HuH-7 (cell line): Measurements from ENCODE around the gene SMC1A.
"Not testable (repeated sequence)": the region's sequence is repeated elsewhere in the genome, so short reads cannot be mapped to it uniquely, and the experiment has no call there.

ENCODE experiments used
- DNase-seq: peaks from one replicate; pipeline ENCODE4 v3.0.0; 2011; ENCODE audit warnings: low spot score

SMC1A gene

DNA sequence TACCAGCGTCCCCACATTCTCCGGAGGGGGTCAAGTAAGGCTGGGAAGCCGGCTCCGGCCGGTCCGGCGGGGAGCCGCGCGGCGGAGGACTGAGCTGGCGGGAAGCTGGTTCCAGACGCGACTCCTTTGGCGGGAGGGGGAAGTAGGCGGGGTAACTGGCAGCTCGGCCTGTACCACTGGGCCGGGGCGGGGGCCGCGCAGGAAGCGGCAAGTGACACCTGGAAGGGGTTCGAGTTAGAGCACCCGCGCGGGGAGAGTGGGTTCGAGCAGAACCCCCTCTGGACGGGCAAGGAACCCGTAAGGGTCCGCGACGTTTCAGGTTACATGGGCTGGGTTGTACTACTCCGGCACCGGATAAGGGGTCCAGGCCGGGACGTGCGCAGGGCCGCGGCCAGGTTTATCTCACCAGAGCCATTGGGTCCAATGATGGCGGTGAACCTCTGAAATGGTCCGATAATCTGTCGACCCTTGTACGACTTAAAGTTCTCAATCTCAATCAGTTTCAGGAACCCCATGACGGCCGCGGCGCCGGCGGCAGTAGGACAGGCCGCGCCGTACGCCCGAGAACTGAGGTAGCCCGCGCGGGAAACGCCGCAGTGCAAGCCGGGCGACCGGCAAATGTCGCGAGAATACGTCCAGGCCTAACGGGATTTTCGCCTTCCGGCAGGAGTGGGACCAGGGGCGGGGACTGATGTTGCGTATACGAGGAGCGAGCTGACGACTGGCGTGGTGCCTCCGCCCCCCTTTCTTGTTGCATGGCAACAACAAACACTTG lies at the start of gene SMC1A:
SMC1A (minus strand) TSS at position 569 of the 775 bp plus-strand sequence; CDS start at position 515, 54 bp downstream.
- peak; percentile 88 for DNase-seq

DNA sequence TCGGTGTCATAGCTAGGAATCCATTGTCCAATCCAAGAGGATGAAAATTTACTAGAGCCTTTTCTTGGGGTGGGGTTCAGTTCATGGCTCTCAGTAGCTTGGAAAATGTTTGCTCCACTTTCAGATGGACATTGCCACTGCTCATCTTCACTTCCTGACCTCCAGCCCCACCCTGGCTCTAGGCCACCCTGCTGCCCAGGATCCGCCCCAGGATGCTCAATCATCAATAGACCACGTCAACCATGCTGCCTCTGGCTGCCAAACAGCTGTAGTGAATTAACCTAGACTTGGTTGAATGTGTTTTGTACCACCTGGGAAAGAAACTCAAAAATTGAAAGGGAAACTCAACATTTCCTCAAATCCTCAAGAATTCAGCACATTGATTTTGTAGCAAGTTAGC lies 48.9 kb upstream of the SMC1A start:
- DNase-seq = no peak

DNA sequence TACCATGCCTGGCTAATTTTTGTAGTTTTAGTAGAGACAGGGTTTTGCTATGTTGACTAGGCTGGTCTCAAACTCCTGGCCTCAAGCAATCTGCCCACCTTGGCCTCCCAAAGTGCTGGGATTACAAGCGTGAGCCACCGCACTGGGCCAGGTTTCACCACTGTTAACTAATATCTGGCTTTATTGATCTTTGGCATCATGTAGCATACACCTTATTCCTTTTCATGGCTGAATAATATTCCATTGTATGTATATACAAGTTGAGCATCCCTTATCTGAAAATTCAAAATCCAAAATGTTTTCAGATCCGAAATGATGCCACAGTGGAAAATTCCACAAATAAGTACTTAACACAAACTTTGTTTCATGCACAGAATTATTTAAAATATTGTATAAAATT lies 46.2 kb upstream of the SMC1A start:
- not testable (repeated sequence) for DNase-seq

DNA sequence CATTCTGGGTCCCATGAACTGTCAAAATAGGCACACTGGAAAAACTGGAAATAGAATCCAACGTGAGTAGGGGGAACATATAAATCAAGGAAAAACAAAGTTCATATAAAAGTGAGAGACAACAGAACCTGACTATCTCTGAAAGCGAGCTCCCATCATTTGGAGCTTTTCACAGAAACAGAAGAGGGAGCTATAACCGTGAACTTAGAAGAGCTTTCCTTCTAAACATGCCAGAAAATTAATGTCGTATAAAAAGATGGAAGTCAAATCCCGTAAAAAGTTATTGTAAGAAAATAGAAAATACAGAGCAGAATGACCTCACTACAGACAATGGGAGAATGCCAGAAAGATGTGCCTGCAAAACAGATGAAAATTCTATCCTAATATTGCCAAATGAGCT lies 35.6 kb upstream of the SMC1A start:
- DNase-seq = no peak

DNA sequence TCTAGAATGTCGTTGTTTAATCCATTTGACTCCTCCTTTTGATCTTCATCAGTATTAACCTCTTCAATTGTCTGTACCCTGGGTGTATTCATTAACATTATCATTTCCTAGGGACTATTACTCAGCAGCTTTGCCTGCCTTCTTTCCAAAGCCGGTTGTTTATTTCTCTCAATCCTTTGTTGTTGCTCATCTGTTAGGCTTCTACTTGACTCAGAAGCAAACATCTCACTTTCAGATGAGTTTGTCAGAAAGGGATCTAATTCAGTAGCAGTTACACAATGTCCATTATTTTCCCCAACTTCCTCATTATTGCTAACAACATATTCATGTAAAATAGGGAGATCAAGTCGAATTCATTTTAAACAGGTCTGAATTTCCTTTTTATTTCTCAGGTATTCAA lies 33.8 kb upstream of the SMC1A start:
- no peak for DNase-seq

DNA sequence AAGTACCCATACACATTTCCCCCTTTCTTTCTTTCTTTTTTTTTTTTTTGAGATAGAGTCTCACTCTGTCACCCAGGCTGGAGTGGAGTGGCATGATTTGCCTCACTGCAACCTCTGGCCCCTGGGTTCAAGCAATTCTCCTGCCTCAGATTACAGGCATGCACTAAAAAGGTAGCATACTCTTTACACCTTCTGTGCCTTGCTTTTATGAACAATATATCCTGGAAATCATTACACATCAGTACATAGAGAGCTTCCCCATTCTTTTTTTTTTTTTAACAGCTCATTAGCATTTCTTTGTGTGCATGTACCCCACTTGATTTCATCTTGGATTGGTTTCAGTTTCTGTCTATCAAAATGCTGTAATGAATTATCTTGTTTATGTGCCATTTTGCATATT lies 30.4 kb upstream of the SMC1A start:
- no peak for DNase-seq

DNA sequence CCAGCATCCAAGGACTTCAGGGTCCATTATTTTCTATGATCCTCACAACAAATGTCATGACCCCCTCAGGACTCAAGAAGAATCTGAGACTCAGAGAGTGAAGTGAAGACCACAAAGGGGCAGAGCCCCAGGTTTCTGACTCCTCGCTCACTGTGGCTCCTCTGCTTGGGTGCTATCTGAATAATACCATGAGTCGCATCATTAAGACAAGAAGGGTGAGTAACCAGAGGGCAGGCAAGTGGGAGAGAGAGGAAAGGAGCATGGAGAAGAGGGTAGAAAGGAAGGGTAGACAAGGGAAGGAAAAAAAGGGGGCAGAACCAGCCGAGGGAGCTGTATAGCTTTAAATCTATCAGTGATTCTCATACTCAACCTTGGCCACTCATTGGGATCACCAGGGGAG lies 27.2 kb upstream of the SMC1A start:
- no peak for DNase-seq

DNA sequence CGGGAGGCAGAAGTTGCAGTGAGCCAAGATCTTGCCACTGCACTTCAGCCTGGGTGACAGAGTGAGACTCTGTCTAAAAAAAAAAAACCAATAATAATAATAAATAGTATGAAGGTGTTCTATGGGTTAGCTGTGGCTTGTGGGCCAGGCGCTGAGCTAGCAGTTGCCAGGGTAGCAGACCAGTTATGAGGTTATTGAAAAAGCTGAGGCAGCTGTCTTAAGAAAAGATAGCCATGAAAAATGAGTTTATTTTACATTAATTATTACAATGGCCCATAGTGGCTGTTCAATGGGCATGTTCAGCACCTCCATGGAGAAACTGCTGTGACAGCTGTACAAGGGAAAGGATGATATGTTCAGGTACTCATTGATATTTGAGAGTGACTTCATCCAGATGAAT lies 25.0 kb upstream of the SMC1A start:
- no peak for DNase-seq

DNA sequence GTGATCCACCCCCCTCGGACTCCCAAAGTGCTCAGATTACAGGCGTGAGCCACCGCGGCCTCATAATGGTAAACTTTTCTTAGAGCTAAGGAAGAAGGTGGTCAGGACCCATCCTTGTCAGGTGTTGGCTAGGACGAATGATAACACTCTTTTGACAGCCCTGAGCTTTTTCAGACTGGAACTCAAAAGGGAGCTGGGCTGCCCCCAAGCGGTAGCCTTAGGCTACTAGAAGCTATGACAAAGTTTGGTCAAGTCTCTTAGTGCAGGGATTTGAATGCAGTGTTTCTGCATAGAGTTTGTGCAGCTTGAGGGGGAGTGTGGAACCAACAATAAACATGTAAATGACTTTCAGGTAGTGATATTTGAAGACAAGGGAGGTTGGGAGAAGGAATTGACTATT lies 23.5 kb upstream of the SMC1A start:
- peak; percentile 47 for DNase-seq

DNA sequence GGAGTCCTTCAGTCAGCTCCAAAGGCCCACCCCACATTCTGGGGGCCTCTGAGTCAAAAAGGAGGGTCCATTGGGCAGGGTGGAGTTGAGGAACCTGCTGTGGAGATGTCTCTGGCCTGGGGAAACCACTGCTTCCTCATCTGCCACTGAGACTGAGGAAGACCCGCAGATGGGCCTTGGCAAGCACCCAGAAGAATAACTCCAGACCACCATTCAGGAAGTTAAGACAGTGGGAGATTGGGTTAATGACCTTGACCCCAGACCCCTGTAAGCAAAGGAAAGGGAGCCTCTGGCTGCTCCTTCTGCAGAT lies 19.8 kb upstream of the SMC1A start:
- no peak for DNase-seq

DNA sequence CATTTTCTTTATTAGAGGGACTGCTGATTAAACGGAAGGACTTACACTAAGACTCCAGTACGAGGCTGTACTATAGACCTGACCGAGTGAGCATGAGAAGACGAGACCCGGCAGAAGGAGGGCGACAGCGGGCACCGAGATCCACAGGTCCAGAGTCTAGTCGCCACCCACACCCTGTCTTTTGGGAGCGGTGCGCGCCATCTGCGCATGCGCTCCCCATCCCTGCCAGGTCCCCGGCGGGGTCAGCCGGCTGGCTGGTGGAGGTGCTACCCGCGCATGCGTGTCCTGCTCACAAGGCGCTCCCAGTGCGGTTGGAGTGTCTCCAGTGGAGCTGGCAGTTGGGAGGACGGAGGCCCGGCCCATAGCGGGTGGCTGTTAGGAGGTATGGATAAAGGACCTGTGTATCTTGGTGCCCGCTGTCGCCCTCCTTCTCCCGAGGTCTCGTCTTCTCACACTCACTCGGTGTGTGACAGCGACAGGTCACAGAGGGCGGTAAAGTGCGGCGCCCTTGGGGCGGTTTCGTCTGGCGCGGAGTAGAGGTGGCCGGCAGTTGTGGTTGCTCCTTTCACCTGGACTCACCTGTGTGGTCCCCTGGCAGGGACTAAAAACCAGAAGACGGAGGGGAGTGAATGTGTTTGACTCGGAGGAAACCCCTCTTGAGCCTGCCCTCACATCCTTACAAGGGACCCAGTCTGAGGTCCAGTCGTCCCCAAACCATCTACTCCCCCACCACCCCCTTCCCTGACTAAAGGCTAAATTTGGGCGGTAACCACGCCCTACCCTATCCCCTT lies 19.3 kb upstream of the SMC1A start:
- DNase-seq = peak; percentile 84

DNA sequence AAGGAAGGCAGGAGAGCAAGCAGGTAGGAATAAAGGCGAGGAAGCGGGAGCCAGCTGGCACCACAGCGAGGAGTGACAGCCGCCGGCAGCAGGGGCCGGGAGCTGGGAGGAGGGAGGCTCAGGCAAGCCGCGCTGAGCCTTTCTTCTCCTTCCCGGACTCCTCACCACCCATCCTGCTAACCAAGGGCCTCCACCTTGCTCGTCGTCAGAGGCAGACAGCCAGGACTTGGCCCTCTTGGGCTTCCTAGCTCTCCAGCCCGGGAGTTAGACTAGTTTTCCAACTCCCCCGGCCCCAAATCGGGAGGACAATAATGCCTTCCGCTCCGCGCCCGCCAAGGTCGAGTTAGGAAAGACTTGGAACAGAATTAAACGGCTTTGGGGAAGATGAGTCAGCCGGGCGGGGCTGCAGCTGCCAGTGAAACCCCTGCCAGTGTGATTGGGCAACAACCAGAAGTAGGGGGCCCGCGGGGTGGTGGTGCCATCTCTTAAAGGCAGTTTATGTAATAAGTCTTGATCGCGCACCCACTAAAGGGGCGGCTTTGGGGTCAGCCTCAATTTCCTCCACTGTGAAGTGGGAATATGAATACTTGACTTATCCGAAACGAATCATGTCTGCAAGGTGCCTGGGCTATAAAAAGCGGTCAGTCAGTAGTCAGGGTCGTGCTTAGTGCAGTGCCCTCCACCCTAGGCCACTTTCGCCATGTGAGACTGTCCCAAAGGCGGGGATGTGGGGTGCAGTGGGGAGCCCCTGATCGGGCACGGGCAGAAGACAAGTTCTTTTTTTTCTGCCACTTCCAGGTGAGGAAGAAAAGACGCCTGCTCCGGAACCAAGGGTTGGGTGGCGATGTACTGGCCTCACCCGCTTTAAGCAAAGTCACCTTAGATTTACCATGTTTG lies 18.4 kb upstream of the SMC1A start:
- DNase-seq = no peak

DNA sequence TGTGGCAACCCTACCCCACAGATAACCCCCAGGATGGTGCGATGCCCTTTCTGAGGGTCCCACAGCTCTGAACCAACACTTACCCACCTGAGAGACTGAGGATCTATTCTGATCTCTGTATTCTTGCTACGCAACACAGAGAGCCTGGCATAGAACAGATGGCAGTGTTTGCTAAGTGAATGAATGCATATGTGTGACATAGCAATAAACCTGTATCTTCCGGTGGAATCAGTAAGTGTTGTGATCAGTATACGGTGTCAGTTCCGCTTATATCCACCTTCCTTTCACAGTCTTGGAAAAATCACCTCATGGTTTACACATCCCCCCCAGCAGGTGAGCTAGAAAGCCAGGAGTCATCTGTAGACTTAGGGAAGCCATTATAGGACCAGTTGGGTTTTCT lies 17.6 kb upstream of the SMC1A start:
- DNase-seq = no peak

DNA sequence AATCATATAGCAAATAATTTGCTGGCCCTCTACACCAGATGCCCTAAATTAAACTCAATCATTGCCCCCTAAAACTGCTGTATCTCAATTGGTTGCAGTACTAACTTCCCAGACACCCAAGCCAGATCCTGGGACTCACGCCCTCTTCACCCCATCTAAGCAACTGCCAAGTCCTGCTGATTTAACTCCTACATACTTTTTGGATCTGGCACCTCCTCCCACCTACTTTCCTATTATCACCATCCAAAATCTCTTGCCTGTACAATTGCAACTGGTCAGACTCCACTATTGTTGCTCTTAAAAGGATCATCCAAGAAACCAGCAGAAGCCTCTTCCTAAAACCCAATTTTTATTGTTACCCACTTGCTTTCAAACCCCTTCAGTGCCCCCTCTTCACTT lies 16.4 kb upstream of the SMC1A start:
- DNase-seq = no peak

DNA sequence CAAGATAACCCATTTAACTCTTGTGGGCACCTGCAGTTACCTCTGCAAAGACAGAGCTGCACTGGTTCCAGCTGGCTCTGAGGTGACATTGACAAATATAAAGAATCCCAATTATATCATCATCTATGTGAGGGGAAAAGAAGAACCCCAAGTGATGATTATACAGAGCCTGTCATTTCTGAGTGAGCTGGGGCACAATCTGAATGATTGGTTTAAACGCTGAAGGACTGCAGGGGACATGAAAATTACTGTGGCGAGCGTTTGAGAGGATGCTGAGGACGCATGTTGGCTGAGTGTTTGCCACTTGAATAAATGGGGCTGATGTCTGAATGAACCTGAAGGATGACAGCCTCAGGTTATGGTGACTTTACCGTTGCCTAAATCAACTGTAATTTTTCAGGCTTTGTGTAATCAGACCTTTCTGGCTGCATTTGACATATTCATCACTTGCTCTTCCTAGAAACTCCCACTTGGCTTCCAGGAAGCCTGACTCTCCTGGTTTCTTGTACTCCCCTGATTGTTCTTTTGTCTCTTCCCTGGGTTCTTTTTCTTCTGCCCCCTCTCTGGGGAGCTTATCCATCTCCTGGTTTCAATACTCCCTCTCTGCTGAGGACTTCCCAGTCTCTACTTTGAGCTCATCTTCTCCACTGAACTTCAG lies 15.8 kb upstream of the SMC1A start:
- DNase-seq = no peak

DNA sequence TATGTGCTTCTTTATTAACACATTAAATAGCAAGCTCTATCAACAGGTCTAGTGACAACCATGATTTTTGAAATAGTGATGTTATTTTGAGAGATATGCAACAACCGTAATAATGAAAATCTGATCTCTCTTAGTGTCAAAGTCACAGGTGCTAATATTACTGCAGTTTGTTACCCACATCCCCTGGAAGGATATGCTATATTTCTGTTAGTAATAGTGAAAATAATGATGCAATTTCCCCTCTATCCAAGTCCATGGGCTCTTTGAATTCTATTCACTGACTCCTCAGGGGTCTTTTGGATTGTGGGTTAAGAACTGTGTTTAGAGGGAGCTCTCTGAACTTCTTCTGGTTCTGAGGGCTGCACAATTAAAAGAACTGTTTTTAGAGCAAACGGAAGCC lies 14.8 kb upstream of the SMC1A start:
- no peak for DNase-seq

DNA sequence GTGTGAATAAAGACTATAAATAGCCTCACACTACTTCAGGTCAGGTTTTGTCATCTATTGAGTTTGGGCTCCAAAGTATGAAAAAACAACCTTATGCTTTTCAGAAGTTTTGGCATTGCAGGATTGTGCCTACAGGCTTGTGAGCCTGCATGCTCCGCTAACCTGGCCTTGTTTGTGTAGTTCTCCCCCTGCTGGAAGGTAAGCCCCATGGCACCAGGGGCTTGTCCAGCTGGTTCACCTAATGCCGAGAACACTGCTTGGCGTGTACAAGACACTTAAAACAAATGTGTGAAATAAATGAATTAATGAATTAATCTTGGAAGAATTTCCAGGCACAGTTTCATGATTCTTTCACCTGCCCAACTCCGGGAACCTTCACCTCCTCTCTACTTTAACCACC lies 13.5 kb upstream of the SMC1A start:
- DNase-seq = peak; percentile 74

DNA sequence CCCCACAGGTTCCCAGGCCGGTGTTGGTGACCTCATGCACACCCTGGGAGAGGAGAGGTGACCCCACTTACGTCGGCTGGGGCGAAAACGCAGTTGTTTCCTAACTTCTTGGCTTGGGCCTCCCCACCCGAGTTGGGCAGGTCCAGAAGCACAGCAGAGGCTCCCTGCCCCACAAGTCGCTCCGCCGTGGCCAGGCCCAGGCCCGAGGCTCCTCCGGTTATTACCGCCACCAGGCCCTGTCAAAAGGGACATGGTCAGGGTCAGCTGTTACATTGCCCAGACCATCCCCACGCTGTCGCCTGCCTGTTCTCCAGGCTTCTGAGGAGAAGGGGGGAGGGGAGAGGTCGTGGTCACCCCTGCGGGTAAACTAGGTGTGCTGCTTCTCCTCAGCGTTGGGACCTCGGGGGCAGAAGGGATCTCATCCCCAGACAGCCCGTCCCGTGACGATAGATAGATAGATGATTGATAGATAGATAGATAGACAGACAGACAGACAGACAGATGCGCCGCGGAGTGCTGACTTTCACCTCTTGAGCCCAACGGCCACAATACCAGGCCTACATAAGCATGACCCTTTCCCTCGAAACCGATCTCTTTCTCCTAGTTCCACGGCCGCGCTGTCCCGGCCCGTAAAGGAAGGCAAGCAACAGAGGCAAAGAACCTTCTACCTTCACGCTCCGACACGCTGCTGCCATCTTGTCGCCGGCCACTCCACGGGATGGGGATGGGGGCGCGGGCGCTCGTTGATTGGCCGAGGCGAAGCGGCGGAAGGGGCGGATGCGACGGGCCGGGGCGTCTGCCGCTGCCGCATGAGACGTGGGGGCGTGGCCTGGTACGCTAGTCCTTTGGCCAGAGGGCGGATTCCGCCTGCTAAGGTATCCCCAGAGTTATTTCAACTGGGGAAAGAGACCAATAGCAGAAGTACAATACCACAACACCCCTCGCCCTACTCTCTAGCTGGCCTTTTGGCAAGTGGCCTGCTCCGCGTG lies 11.5 kb upstream of the SMC1A start, which contains the start of gene HSD17B10:
HSD17B10 (minus strand) TSS at position 720 of the 989 bp plus-strand sequence; CDS start at position 695, 25 bp downstream.
- peak; percentile 83 for DNase-seq

DNA sequence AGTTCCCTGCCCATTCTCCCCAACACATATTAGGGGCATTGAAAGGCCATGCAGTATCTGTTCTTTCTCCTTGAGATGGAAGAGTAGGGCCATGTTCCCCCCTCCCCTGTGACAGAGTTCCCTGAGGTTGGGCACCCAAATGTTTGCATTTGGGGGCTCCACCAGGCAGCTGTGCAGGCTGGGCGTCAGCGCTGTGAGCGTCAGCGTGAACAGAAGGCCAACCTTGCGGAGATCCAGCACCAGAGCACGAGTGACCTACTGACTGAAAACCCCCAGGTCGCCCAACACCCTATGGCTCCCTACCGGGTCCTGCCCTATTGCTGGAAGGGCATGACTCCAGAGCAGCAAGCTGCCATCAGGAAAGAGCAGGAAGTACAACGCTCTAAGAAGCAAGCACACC lies 7.8 kb upstream of the SMC1A start:
- DNase-seq = no peak

DNA sequence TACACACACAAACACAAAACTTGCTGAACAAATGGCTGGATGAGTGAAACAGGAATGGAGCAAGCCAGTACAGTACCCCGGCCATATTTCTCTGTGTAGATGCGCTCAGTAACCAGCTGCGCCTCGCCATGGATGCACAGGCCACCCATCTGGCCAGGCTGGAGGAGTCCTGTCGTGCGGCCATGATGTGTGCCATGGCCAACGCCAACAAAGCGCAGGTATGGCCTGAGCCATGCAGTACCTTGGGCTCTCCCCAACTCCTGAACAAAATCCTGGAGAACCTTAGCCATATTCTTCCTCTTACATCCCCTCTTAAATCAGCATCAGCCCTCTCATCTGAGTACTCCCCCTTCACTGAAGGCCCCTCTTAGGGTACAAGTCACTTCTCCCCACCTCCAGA lies 7.3 kb upstream of the SMC1A start:
- no peak for DNase-seq

DNA sequence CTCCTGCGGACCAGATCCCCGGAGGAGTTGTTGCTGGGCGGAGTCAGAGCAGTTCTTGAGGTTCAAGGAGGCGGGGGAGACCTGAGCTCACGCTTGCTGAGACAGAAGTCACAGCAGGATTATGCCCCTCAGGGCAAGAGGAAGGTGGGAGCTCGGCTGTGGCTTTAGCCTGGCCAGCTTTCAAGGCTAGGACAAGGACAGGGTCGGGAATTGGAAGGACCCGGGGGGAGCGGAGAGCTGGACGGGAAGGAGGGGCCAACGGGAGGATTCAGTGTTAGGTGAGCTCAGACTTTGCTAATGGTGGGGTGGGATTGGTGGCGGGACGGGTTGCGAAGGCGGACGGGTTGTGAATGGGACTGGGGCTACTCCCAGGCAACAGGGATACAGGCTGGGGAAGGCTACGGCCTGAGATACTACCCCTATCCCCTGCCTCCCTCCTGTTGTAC lies 430 bp upstream of the SMC1A start, which contains the start of gene RIBC1:
RIBC1 (plus strand) TSS at position 13 of the 446 bp plus-strand sequence. CDS start 3,404 bp downstream, outside the sequence.
- no peak for DNase-seq
